Mesenchymal stem cell (in vitro differentiated cells and primary cell): ENCODE measurements around the gene TAS2R60.
"Not testable (repeated sequence)": the region's sequence is repeated elsewhere in the genome, so short reads cannot be mapped to it uniquely, and the experiment has no call there.

Experiments
- DNase-seq: peaks from one replicate; pipeline ENCODE4 v3.0.0-alpha.2; 2013
- H2AFZ ChIP-seq: one replicate; pipeline ENCODE4 v1.6.1; 2013; ENCODE audit warnings: low read depth, mild to moderate bottlenecking, control low read depth, inconsistent platforms, low read length, moderate library complexity
- H2AK5ac ChIP-seq: 2 replicates; pipeline ENCODE4 v1.6.1; 2013; ENCODE audit warnings: low read length, moderate library complexity, mild to moderate bottlenecking, inconsistent platforms; ENCODE audit not compliant: severe bottlenecking
- H2BK120ac ChIP-seq: one replicate; pipeline ENCODE4 v1.6.1; 2013; ENCODE audit warnings: low read depth, mild to moderate bottlenecking, inconsistent platforms, low read length, moderate library complexity
- H2BK12ac ChIP-seq, 2 experiments: one replicate each; pipeline ENCODE4 v1.6.1; 2013; ENCODE audit warnings: inconsistent platforms in 2 of 2, low read length in 2 of 2, mild to moderate bottlenecking in 2 of 2, moderate library complexity in 2 of 2, control low read depth in 1 of 2
- H2BK15ac ChIP-seq: one replicate; pipeline ENCODE4 v1.6.1; 2013; ENCODE audit warnings: mild to moderate bottlenecking, low read depth, inconsistent platforms; ENCODE audit not compliant: poor library complexity, severe bottlenecking
- H2BK5ac ChIP-seq: 2 replicates; pipeline ENCODE4 v1.6.1; 2013; ENCODE audit warnings: low read depth, mild to moderate bottlenecking, low read length, control low read depth, inconsistent platforms; ENCODE audit not compliant: poor library complexity, severe bottlenecking
- H3K14ac ChIP-seq, 2 experiments: one replicate each; pipeline ENCODE4 v1.6.1; 2013; ENCODE audit warnings: inconsistent platforms in 2 of 2, low read length in 2 of 2, control low read depth in 1 of 2, mild to moderate bottlenecking in 1 of 2, moderate library complexity in 1 of 2
- H3K18ac ChIP-seq, 2 experiments: one replicate each; pipeline ENCODE4 v1.6.1; 2013; ENCODE audit warnings: inconsistent platforms in 2 of 2, low read length in 2 of 2, control low read depth in 1 of 2, low read depth in 1 of 2, mild to moderate bottlenecking in 1 of 2
- H3K23ac ChIP-seq, 2 experiments: one replicate each; pipeline ENCODE4 v1.6.1; 2013; ENCODE audit warnings: inconsistent platforms in 2 of 2, low read length in 2 of 2, mild to moderate bottlenecking in 2 of 2, moderate library complexity in 2 of 2, control low read depth in 1 of 2
- H3K27ac ChIP-seq: 2 replicates; pipeline ENCODE4 v1.5.1; 2013; ENCODE audit warnings: mild to moderate bottlenecking, moderate library complexity, low read length, control low read depth, inconsistent platforms; ENCODE audit not compliant: poor library complexity, severe bottlenecking
- H3K27me3 ChIP-seq, 2 experiments: 2 replicates each; pipeline versions ENCODE4 v1.6.1 to v1.7.0; 2013; ENCODE audit warnings: low read length in 2 of 2, mild to moderate bottlenecking in 2 of 2, moderate library complexity in 2 of 2, control low read depth in 1 of 2, inconsistent platforms in 1 of 2; ENCODE audit not compliant: control insufficient read depth in 1 of 2, insufficient read depth in 1 of 2
- H3K36me3 ChIP-seq, 2 experiments: 2 replicates each; pipeline versions ENCODE4 v1.6.1 to v1.7.0; 2013; ENCODE audit warnings: low read length in 2 of 2, control low read depth in 1 of 2, inconsistent platforms in 1 of 2, low read depth in 1 of 2, mild to moderate bottlenecking in 1 of 2; ENCODE audit not compliant: insufficient read depth in 2 of 2, control insufficient read depth in 1 of 2
- H3K4ac ChIP-seq, 2 experiments: one replicate each; pipeline ENCODE4 v1.6.1; 2013; ENCODE audit warnings: inconsistent platforms in 2 of 2, low read length in 2 of 2, mild to moderate bottlenecking in 2 of 2, moderate library complexity in 2 of 2, control low read depth in 1 of 2, low read depth in 1 of 2
- H3K4me1 ChIP-seq: 2 replicates; pipeline ENCODE4 v1.6.1; 2013; ENCODE audit warnings: low read depth, low read length, control low read depth; ENCODE audit not compliant: control insufficient read depth, insufficient read depth
- H3K4me2 ChIP-seq: 2 replicates; pipeline ENCODE4 v1.6.1; 2013; ENCODE audit warnings: low read length, mild to moderate bottlenecking, inconsistent platforms; ENCODE audit not compliant: poor library complexity, severe bottlenecking
- H3K4me3 ChIP-seq, 2 experiments: 2 replicates each; pipeline versions ENCODE4 v1.5.1 to v1.7.0; 2013; ENCODE audit warnings: low read length in 2 of 2, mild to moderate bottlenecking in 2 of 2, control low read depth in 1 of 2, low read depth in 1 of 2; ENCODE audit not compliant: insufficient read depth in 1 of 2
- H3K79me1 ChIP-seq: replicated peaks from 2 replicates; pipeline ENCODE4 v1.6.1; 2013; ENCODE audit warnings: mild to moderate bottlenecking, control low read depth, low read length, inconsistent platforms; ENCODE audit not compliant: poor library complexity, severe bottlenecking
- H3K9ac ChIP-seq: 2 replicates; pipeline ENCODE4 v1.7.0; 2013; ENCODE audit warnings: mild to moderate bottlenecking, low read length, moderate library complexity
- H3K9me3 ChIP-seq: 2 replicates; pipeline ENCODE4 v1.7.0; 2013; ENCODE audit warnings: mild to moderate bottlenecking, low read length; ENCODE audit not compliant: control insufficient read depth
- H4K8ac ChIP-seq: one replicate; pipeline ENCODE4 v1.6.1; 2013; ENCODE audit warnings: inconsistent platforms, mild to moderate bottlenecking, low read length, moderate library complexity
- H4K91ac ChIP-seq: one replicate; pipeline ENCODE4 v1.6.1; 2013; ENCODE audit warnings: mild to moderate bottlenecking, low read length, inconsistent platforms
- WGBS: methylation state at CpG from one replicate; pipeline ENCODE4 v1.1.7; 2013; ENCODE audit warnings: mixed read lengths; 5-methylcytosine and 5-hydroxymethylcytosine counted together

Gene TAS2R60

GRCh38 chr7:143424476-143424875, 18.8 kb upstream of the TAS2R60 start:
- not testable (repeated sequence) for H4K8ac ChIP-seq, DNase-seq, H3K4me1 ChIP-seq, H3K27ac ChIP-seq, H3K23ac ChIP-seq, H3K18ac ChIP-seq, H2AFZ ChIP-seq, H3K36me3 ChIP-seq, H2AK5ac ChIP-seq, H3K4ac ChIP-seq, H3K4me2 ChIP-seq, H2BK120ac ChIP-seq, H3K9ac ChIP-seq, H2BK12ac ChIP-seq, H2BK5ac ChIP-seq, H3K27me3 ChIP-seq, H3K14ac ChIP-seq, H2BK15ac ChIP-seq, H3K4me3 ChIP-seq, H3K9me3 ChIP-seq, H4K91ac ChIP-seq, H3K79me1 ChIP-seq
- WGBS, result 98% methylated on average over 23 of the region's 34 CpGs

GRCh38 chr7:143426479-143427142, 16.6 kb upstream of the TAS2R60 start:
- H2BK12ac ChIP-seq, result no peak overlapping the region
- no peaks in the 10 kb centered on the region for H3K27me3 ChIP-seq
- no peak overlapping the region for H2BK5ac ChIP-seq
- no peak overlapping the region for H2BK15ac ChIP-seq
- H3K23ac ChIP-seq, result no peak overlapping the region
- H3K9ac ChIP-seq, result no peak overlapping the region
- no peak overlapping the region for H4K8ac ChIP-seq
- DNase-seq, result no peak
- no peak overlapping the region for H3K4me2 ChIP-seq
- H3K9me3 ChIP-seq, result no peaks in the 10 kb centered on the region
- no peaks in the 10 kb centered on the region for H3K79me1 ChIP-seq
- H2AFZ ChIP-seq, result no peak overlapping the region
- H2BK120ac ChIP-seq, result no peak overlapping the region
- 89% methylated on average over 2 of the region's 2 CpGs for WGBS
- no peak overlapping the region for H3K18ac ChIP-seq
- H3K4me1 ChIP-seq, result no peaks in the 10 kb centered on the region
- no peak overlapping the region for H3K4me3 ChIP-seq
- no peak overlapping the region for H3K27ac ChIP-seq
- no peak overlapping the region for H3K4ac ChIP-seq
- no peak overlapping the region for H3K14ac ChIP-seq
- H3K36me3 ChIP-seq, result no peaks in the 10 kb centered on the region
- H4K91ac ChIP-seq, result no peak overlapping the region
- H2AK5ac ChIP-seq, result no peak overlapping the region

GRCh38 chr7:143429770-143430698, 13.2 kb upstream of the TAS2R60 start:
- Histone ChIP-seq H3K27ac (no peak overlapping the region), H3K27me3 (no peaks in the 10 kb centered on the region), H4K8ac (no peak overlapping the region), H2BK120ac (no peak overlapping the region), H3K9ac (peak overlapping the region; percentile 65), H3K14ac (no peak overlapping the region), H3K4ac (no peak overlapping the region), H2BK5ac (no peak overlapping the region), H3K4me2 (no peak overlapping the region), H3K79me1 (no peaks in the 10 kb centered on the region), H3K18ac (no peak overlapping the region), H2BK12ac (no peak overlapping the region), H2AK5ac (no peak overlapping the region), H2AFZ (no peak overlapping the region), H4K91ac (no peak overlapping the region), H3K23ac (no peak overlapping the region), H3K4me1 (no peaks in the 10 kb centered on the region), H2BK15ac (no peak overlapping the region), H3K36me3 (no peaks in the 10 kb centered on the region), H3K9me3 (no peaks in the 10 kb centered on the region), H3K4me3 (no peak overlapping the region)
- DNase-seq, result no peak
- WGBS, result 89% methylated on average over 7 of the region's 10 CpGs

- Histone ChIP-seq H3K9me3 (no peaks in the 10 kb centered on the region), H2AFZ (no peak overlapping the region), H3K27me3 (no peaks in the 10 kb centered on the region), H3K36me3 (no peaks in the 10 kb centered on the region), H3K23ac (no peak overlapping the region), H3K4ac (no peak overlapping the region), H3K4me1 (no peaks in the 10 kb centered on the region), H2AK5ac (no peak overlapping the region), H4K8ac (no peak overlapping the region), H2BK12ac (no peak overlapping the region), H3K4me2 (no peak overlapping the region), H4K91ac (no peak overlapping the region), H2BK5ac (no peak overlapping the region), H2BK15ac (no peak overlapping the region), H3K14ac (no peak overlapping the region), H2BK120ac (no peak overlapping the region), H3K4me3 (no peak overlapping the region), H3K18ac (no peak overlapping the region), H3K79me1 (no peaks in the 10 kb centered on the region), H3K27ac (no peak overlapping the region), H3K9ac (no peak overlapping the region)
- 44% methylated on average over 2 of the region's 2 CpGs for WGBS
- DNase-seq, result no peak
Measured at GRCh38 chr7:143431109-143431508, 12.1 kb upstream of the TAS2R60 start.
